ENCODE results near the gene PTPRS. TPM values are rescaled to one million over a fixed set of nuclear protein-coding genes. Genes with fewer than 3 reads are reported as not detected.

The PTPRS gene
- total and polyA plus RNA-seq, 2 of the 13 experiments (the other 11 are each of a cell fraction or from before 2014, with no cell fraction given): 32.7 to 43.9 TPM

DNA sequence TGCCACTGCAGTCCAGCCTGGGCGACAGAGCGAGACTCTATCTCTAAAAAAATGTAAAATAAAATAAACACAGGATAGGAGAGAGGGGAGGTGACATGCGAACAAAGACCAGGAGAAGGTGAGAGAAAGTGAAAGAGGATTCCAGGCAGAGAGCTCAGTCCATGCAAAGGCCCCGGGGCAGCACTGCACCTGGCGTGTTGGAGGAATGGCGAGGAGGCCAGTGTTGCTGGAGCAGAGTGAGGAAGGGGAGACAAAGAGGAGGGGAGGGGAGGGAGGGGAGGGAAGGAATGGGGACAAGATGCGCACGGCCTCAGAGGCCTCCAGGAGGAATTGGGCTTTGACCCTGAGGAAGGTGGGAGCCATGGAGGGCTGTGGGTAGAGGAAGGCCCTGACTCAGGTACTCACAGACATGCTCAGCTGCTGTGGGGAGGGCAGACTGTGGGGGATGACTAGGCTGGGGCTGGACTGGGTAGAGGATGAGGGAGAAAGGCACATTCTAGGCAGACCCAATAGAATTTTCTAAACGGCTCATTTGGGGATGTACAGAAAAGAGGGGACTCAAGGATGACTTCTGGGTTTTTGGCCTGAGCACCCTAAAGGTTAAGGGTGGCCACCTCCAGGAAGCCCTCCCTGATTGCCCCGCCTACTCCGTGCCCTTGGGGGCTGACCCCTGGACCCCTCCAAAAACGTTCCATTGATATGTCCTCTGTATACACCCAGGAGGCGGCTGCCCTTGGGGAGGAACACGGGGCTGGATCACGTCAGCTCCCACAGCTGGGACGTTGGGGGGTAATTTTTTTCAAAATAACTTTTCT lies 43.9 kb downstream of the PTPRS start:
- Histone ChIP-seq H3K4me2 (ENCODE audit: low read depth, low read length) (no peak overlapping the region), H3K4me1 (ENCODE audit: insufficient read depth, low read length) (peaks cover 38% of the 10 kb centered on the region), H3K79me2 (ENCODE audit: insufficient read depth, low read length) (peaks cover 6% of the 10 kb centered on the region), H3K36me3 (replicated peaks in 1 of 2; ENCODE audit: control insufficient read depth in 1 of 2, insufficient read depth in 2 of 2, low read length in 2 of 2) (no peaks in the 10 kb centered on the region), H3K9ac (ENCODE audit: insufficient read depth, low read depth, low read length) (no peak overlapping the region), H2AFZ (ENCODE audit: low read length) (no peak overlapping the region), H3K4me3 (replicated peaks in 1 of 3; ENCODE audit: insufficient read depth in 1 of 3, low read depth in 2 of 3, low read length in 3 of 3) (no peak overlapping the region), H3K27me3 (ENCODE audit: control insufficient read depth in 1 of 2, insufficient read depth in 2 of 2, low read length in 2 of 2) (no peaks in the 10 kb centered on the region), H4K20me1 (ENCODE audit: insufficient read depth, low read length) (peaks cover 17% of the 10 kb centered on the region), H3K9me3 (ENCODE audit: low read length) (no peaks in the 10 kb centered on the region), H3K27ac (ENCODE audit: extremely low read length, insufficient read depth, low read length) (no peak overlapping the region)
- no TSS peak for BruUV-seq (replicated peaks)
- ChIA-PET CTCF (ENCODE audit: low intra/inter-chr PET ratio, low total read pairs) (no interaction called here), POLR2A (no interaction called here)
- TF ChIP-seq, protein P1, sequence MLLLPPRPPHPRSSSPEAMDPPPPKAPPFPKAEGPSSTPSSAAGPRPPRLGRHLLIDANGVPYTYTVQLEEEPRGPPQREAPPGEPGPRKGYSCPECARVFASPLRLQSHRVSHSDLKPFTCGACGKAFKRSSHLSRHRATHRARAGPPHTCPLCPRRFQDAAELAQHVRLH (CRISPR knock-in tag; IDR thresholded peaks at IDR 0.05; ENCODE audit: borderline replicate concordance, low read depth): no peak
- TF ChIP-seq ZMYM3 (CRISPR knock-in tag; IDR thresholded peaks at IDR 0.05): 0 out of 2 replicates have a peak, but pooled peaks have one; percentile 60
- no peak for FAIRE-seq
- ATAC-seq: no peak
- intact Hi-C loops (cut with micrococcal nuclease; ENCODE audit: unreplicated experiment) (no loop called here), in situ Hi-C loops (cut with HindIII; ENCODE audit: extremely low pct_ligation_motif_present, low pct_unique_long_range_greater_than_20kb) (no loop called here)
- no peak for DNase-seq (ENCODE audit: low spot score)
- WGBS (ENCODE audit: low lambda C conversion rate): 84% methylated on average over 16 of the region's 16 CpGs

- no peak overlapping the region for H3K27ac ChIP-seq (ENCODE audit: extremely low read length, insufficient read depth, low read length)
- CTCF ChIA-PET (ENCODE audit: low intra/inter-chr PET ratio, low total read pairs): no interaction called here
- H2AFZ ChIP-seq (ENCODE audit: low read length): no peak overlapping the region
- intact Hi-C loops (cut with micrococcal nuclease; ENCODE audit: unreplicated experiment) (no loop called here), in situ Hi-C loops (cut with HindIII; ENCODE audit: extremely low pct_ligation_motif_present, low pct_unique_long_range_greater_than_20kb) (no loop called here)
- no peak for DNase-seq (ENCODE audit: low spot score)
- no peak overlapping the region for H3K9ac ChIP-seq (ENCODE audit: insufficient read depth, low read depth, low read length)
- H3K36me3 ChIP-seq (replicated peaks in 1 of 2; ENCODE audit: control insufficient read depth in 1 of 2, insufficient read depth in 2 of 2, low read length in 2 of 2): no peaks in the 10 kb centered on the region
- H4K20me1 ChIP-seq (ENCODE audit: insufficient read depth, low read length): peaks cover 18% of the 10 kb centered on the region
- H3K79me2 ChIP-seq (ENCODE audit: insufficient read depth, low read length): peaks cover 6% of the 10 kb centered on the region
- peaks cover 45% of the 10 kb centered on the region for H3K4me1 ChIP-seq (ENCODE audit: insufficient read depth, low read length)
- BruUV-seq (replicated peaks): no TSS peak
- H3K4me3 ChIP-seq (replicated peaks in 1 of 3; ENCODE audit: insufficient read depth in 1 of 3, low read depth in 2 of 3, low read length in 3 of 3): no peak overlapping the region
- H3K4me2 ChIP-seq (ENCODE audit: low read depth, low read length): 0 out of 2 replicates have a peak overlapping the region, but pooled peaks have one; percentile 63
- H3K9me3 ChIP-seq (ENCODE audit: low read length): no peaks in the 10 kb centered on the region
- TF ChIP-seq, protein P2, sequence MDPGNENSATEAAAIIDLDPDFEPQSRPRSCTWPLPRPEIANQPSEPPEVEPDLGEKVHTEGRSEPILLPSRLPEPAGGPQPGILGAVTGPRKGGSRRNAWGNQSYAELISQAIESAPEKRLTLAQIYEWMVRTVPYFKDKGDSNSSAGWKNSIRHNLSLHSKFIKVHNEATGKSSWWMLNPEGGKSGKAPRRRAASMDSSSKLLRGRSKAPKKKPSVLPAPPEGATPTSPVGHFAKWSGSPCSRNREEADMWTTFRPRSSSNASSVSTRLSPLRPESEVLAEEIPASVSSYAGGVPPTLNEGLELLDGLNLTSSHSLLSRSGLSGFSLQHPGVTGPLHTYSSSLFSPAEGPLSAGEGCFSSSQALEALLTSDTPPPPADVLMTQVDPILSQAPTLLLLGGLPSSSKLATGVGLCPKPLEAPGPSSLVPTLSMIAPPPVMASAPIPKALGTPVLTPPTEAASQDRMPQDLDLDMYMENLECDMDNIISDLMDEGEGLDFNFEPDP (CRISPR knock-in tag; conservative IDR thresholded peaks at IDR 0.05): 0 out of 2 replicates have a peak, but pooled peaks have one; percentile 25
- TF ChIP-seq ADNP (CRISPR knock-in tag; IDR thresholded peaks at IDR 0.05): 0 out of 2 replicates have a peak, but pooled peaks have one; percentile 7
- TF ChIP-seq ISL2 (CRISPR knock-in tag; IDR thresholded peaks at IDR 0.05): 0 out of 2 replicates have a peak, but pooled peaks have one; percentile 4
- TF ChIP-seq ETS1 (CRISPR knock-in tag; IDR thresholded peaks at IDR 0.05): no peak
- 81% methylated on average over 6 of the region's 6 CpGs for WGBS (ENCODE audit: low lambda C conversion rate)
- FAIRE-seq: no peak
- no peaks in the 10 kb centered on the region for H3K27me3 ChIP-seq (ENCODE audit: control insufficient read depth in 1 of 2, insufficient read depth in 2 of 2, low read length in 2 of 2)
- POLR2A ChIA-PET: no interaction called here
- ATAC-seq: no peak
Measured at GRCh38 chr19:5296021-5296420, 44.6 kb downstream of the PTPRS start.

Data from HepG2 (cell line).